Esophagus (tissue), 2 donors: ENCODE data around the gene ESM1. TPM values are rescaled to one million over a fixed set of nuclear protein-coding genes. Genes with fewer than 3 reads are reported as not detected.
"Not testable (repeated sequence)": the region's sequence is repeated elsewhere in the genome, so short reads cannot be mapped to it uniquely, and the experiment has no call there.

Source experiments
- H3K27ac ChIP-seq, 2 donors: one replicate each; pipeline ENCODE4 v1.5.1; 2013; ENCODE audit warnings: low read depth in 2 of 2, mild to moderate bottlenecking in 2 of 2, inconsistent platforms in 1 of 2, low read length in 1 of 2, moderate library complexity in 1 of 2
- H3K27me3 ChIP-seq, 2 donors: one replicate each; pipeline ENCODE4 v1.6.1; 2013; ENCODE audit warnings: low read length in 2 of 2, control low read depth in 1 of 2, mild to moderate bottlenecking in 1 of 2; ENCODE audit not compliant: insufficient read depth in 2 of 2, control insufficient read depth in 1 of 2
- H3K36me3 ChIP-seq, 2 donors: one replicate each; pipeline ENCODE4 v1.6.1; 2013; ENCODE audit warnings: low read length in 1 of 2; ENCODE audit not compliant: control insufficient read depth in 2 of 2, insufficient read depth in 2 of 2
- H3K4me1 ChIP-seq, 2 donors: one replicate each; pipeline ENCODE4 v1.6.1; 2013; ENCODE audit warnings: low read length in 1 of 2; ENCODE audit not compliant: control insufficient read depth in 2 of 2, insufficient read depth in 2 of 2
- H3K4me3 ChIP-seq, 2 donors: one replicate each; pipeline ENCODE4 v1.5.1; 2013; ENCODE audit warnings: low read length in 2 of 2, mild to moderate bottlenecking in 2 of 2, low read depth in 1 of 2, moderate library complexity in 1 of 2
- H3K9me3 ChIP-seq, 2 donors: one replicate each; pipeline ENCODE4 v1.6.1; 2013; ENCODE audit warnings: mild to moderate bottlenecking in 2 of 2, low read depth in 1 of 2, low read length in 1 of 2, moderate library complexity in 1 of 2; ENCODE audit not compliant: control insufficient read depth in 2 of 2, insufficient read depth in 1 of 2
- WGBS, 2 donors: extraction: QIAGEN DNeasy Blood & Tissue Kit; methylation state at CpG; one replicate each; pipeline ENCODE4 v1.1.7; 2013; 5-methylcytosine and 5-hydroxymethylcytosine counted together
- polyA plus RNA-seq, 2 donors: library from polyadenylated mRNA; stranded (reverse); fragments of 200-250 nt; gene quantifications; one replicate each; pipeline ENCODE4 v1.2.3, GENCODE V29; 2013
- donor health status: healthy with polysubstance abuse.
- donor health status: Bipolar disorder and iron deficiency.

Gene ESM1
- polyA plus RNA-seq, 2 donors, result 0.16 TPM; not detected in 1

GRCh38 chr5:55010149-55010548 is 24.8 kb upstream of the ESM1 start:
- WGBS, 2 donors, result 48 to 66% methylated on average over 1 of the region's 1 CpG
- H3K27me3 ChIP-seq, H3K36me3 ChIP-seq, H3K4me1 ChIP-seq, H3K27ac ChIP-seq, H3K4me3 ChIP-seq, H3K9me3 ChIP-seq: not testable (repeated sequence)

- WGBS, 2 donors, result 70 to 81% methylated on average over 1 of the region's 1 CpG
- no peak overlapping the region for H3K4me3 ChIP-seq
- H3K27me3 ChIP-seq, result no peaks in the 10 kb centered on the region
- no peaks in the 10 kb centered on the region for H3K4me1 ChIP-seq
- H3K36me3 ChIP-seq, result no peaks in the 10 kb centered on the region
- no peaks in the 10 kb centered on the region for H3K9me3 ChIP-seq
- H3K27ac ChIP-seq, result no peak overlapping the region
These were observed 19.3 kb upstream of the ESM1 start for GRCh38 chr5:55004729-55005128.

- Histone ChIP-seq H3K4me1 (no peaks in the 10 kb centered on the region), H3K27ac (no peak overlapping the region), H3K36me3 (no peaks in the 10 kb centered on the region), H3K4me3 (no peak overlapping the region), H3K9me3 (no peaks in the 10 kb centered on the region), H3K27me3 (no peaks in the 10 kb centered on the region)
- 69 to 71% methylated on average over 4 of the region's 4 CpGs for WGBS, 2 donors
These were observed 18.2 kb upstream of the ESM1 start for GRCh38 chr5:55003432-55004065.

- H3K36me3 ChIP-seq, H3K4me1 ChIP-seq, H3K4me3 ChIP-seq, H3K27ac ChIP-seq, H3K9me3 ChIP-seq, H3K27me3 ChIP-seq: not testable (repeated sequence)
- WGBS, 2 donors, result 77% methylated on average over 2 of the region's 2 CpGs
These were observed 16.8 kb upstream of the ESM1 start for GRCh38 chr5:55002166-55002565.

- Histone ChIP-seq H3K27ac (no peak overlapping the region), H3K9me3 (peaks cover 0 to 3% of the 10 kb centered on the region in 2 donors), H3K4me3 (no peak overlapping the region), H3K27me3 (no peaks in the 10 kb centered on the region), H3K4me1 (no peaks in the 10 kb centered on the region), H3K36me3 (no peaks in the 10 kb centered on the region)
- WGBS, 2 donors, result 46 to 56% methylated on average over 2 of the region's 2 CpGs
These were observed 11.7 kb upstream of the ESM1 start for GRCh38 chr5:54997081-54997480.

- Histone ChIP-seq H3K27ac (no peak overlapping the region), H3K4me3 (no peak overlapping the region), H3K36me3 (no peaks in the 10 kb centered on the region), H3K4me1 (no peaks in the 10 kb centered on the region), H3K27me3 (no peaks in the 10 kb centered on the region), H3K9me3 (peaks cover 0 to 3% of the 10 kb centered on the region in 2 donors)
- WGBS, 2 donors, result 58 to 65% methylated on average over 5 of the region's 5 CpGs
These were observed 11.1 kb upstream of the ESM1 start for GRCh38 chr5:54996466-54996865.

GRCh38 chr5:54995168-54995567 is 9.8 kb upstream of the ESM1 start:
- Histone ChIP-seq H3K4me3 (no peak overlapping the region), H3K4me1 (no peaks in the 10 kb centered on the region), H3K27ac (no peak overlapping the region), H3K9me3 (peaks cover 0 to 3% of the 10 kb centered on the region in 2 donors), H3K27me3 (no peaks in the 10 kb centered on the region), H3K36me3 (no peaks in the 10 kb centered on the region)
- 78 to 86% methylated on average over 3 of the region's 3 CpGs for WGBS, 2 donors

- Histone ChIP-seq H3K27me3 (no peaks in the 10 kb centered on the region), H3K4me1 (no peaks in the 10 kb centered on the region), H3K36me3 (no peaks in the 10 kb centered on the region), H3K4me3 (no peak overlapping the region), H3K27ac (no peak overlapping the region), H3K9me3 (peaks cover 0 to 3% of the 10 kb centered on the region in 2 donors)
- WGBS, 2 donors, result 77 to 78% methylated on average over 2 of the region's 2 CpGs
These were observed 9.2 kb upstream of the ESM1 start for GRCh38 chr5:54994628-54995027.

GRCh38 chr5:54993318-54993717 is 7.9 kb upstream of the ESM1 start:
- 39 to 40% methylated on average over 2 of the region's 2 CpGs for WGBS, 2 donors
- Histone ChIP-seq H3K27me3 (no peaks in the 10 kb centered on the region), H3K36me3 (no peaks in the 10 kb centered on the region), H3K4me3 (no peak overlapping the region), H3K27ac (no peak overlapping the region), H3K4me1 (no peaks in the 10 kb centered on the region), H3K9me3 (peaks cover 0 to 3% of the 10 kb centered on the region in 2 donors)

- Histone ChIP-seq H3K4me3 (no peak overlapping the region), H3K27ac (no peak overlapping the region), H3K27me3 (no peaks in the 10 kb centered on the region), H3K9me3 (no peaks in the 10 kb centered on the region), H3K36me3 (no peaks in the 10 kb centered on the region), H3K4me1 (no peaks in the 10 kb centered on the region)
- 39 to 46% methylated on average over 3 of the region's 3 CpGs for WGBS, 2 donors
These were observed 6.0 kb upstream of the ESM1 start for GRCh38 chr5:54991416-54991815.
